ENCODE data around the gene ODAD3. TPM values are rescaled to one million over a fixed set of nuclear protein-coding genes. Genes with fewer than 3 reads are reported as not detected.

The ODAD3 gene
- total RNA-seq, 4 donors from 2014 or later, result 0.48 to 4.4 TPM; not detected in 2

GRCh38 chr19:11399667-11400066, 35.3 kb downstream of the ODAD3 start:
- Histone ChIP-seq H3K4me3 (no peak overlapping the region), H3K9me3 (no peaks in the 10 kb centered on the region), H3K27ac (no peak overlapping the region), H3K36me3 (no peaks in the 10 kb centered on the region), H3K27me3 (no peaks in the 10 kb centered on the region), H3K4me1 (no peaks in the 10 kb centered on the region)
- no peak for DNase-seq
- intact Hi-C loops (cut with DNase I; ENCODE audit: low total_unique reads), result no loop called here
- TF ChIP-seq CTCF (IDR thresholded peaks at IDR 0.05) (no peak), POLR2A (IDR thresholded peaks at IDR 0.05) (no peak)

GRCh38 chr19:11397089-11397610, 37.8 kb downstream of the ODAD3 start:
- DNase-seq, result no peak
- Histone ChIP-seq H3K4me3 (no peak overlapping the region), H3K36me3 (no peaks in the 10 kb centered on the region), H3K9me3 (no peaks in the 10 kb centered on the region), H3K27me3 (no peaks in the 10 kb centered on the region), H3K27ac (no peak overlapping the region), H3K4me1 (no peaks in the 10 kb centered on the region)
- intact Hi-C loops (cut with DNase I; ENCODE audit: low total_unique reads), result no loop called here
- TF ChIP-seq POLR2A (IDR thresholded peaks at IDR 0.05), result no peak
- TF ChIP-seq CTCF (IDR thresholded peaks at IDR 0.05), result no peak

- no peak for DNase-seq
- H3K27me3 ChIP-seq, result no peaks in the 10 kb centered on the region
- H3K9me3 ChIP-seq, result no peaks in the 10 kb centered on the region
- no peak overlapping the region for H3K27ac ChIP-seq
- H3K36me3 ChIP-seq, result no peaks in the 10 kb centered on the region
- intact Hi-C loops (cut with DNase I; ENCODE audit: low total_unique reads), result no loop called here
- H3K4me3 ChIP-seq, result no peak overlapping the region
- H3K4me1 ChIP-seq, result no peaks in the 10 kb centered on the region
- TF ChIP-seq CTCF (IDR thresholded peaks at IDR 0.05), result no peak
- no peak for TF ChIP-seq POLR2A (IDR thresholded peaks at IDR 0.05)
These were observed 43.8 kb downstream of the ODAD3 start for GRCh38 chr19:11390933-11391680.

- intact Hi-C loops (cut with DNase I; ENCODE audit: low total_unique reads), result no loop called here
- DNase-seq, result no peak
- no peak for TF ChIP-seq POLR2A (IDR thresholded peaks at IDR 0.05)
- TF ChIP-seq CTCF (IDR thresholded peaks at IDR 0.05), result no peak
- Histone ChIP-seq H3K4me3 (no peak overlapping the region), H3K27me3 (no peaks in the 10 kb centered on the region), H3K27ac (no peak overlapping the region), H3K36me3 (no peaks in the 10 kb centered on the region), H3K9me3 (no peaks in the 10 kb centered on the region), H3K4me1 (no peaks in the 10 kb centered on the region)
These were observed 44.6 kb downstream of the ODAD3 start for GRCh38 chr19:11390359-11390758.

- Histone ChIP-seq H3K27me3 (peaks cover 12 to 13% of the 10 kb centered on the region in 2 donors), H3K27ac (no peak overlapping the region), H3K9me3 (no peaks in the 10 kb centered on the region), H3K4me3 (no peak overlapping the region), H3K4me1 (peaks cover 0 to 13% of the 10 kb centered on the region in 2 donors), H3K36me3 (no peaks in the 10 kb centered on the region)
- intact Hi-C loops (cut with DNase I; ENCODE audit: low total_unique reads), result no loop called here
- TF ChIP-seq CTCF (IDR thresholded peaks at IDR 0.05) (no peak), POLR2A (IDR thresholded peaks at IDR 0.05) (no peak)
- no peak for DNase-seq
These were observed 47.5 kb downstream of the ODAD3 start for GRCh38 chr19:11387162-11388034.
